Fibroblast of peridontal ligament (primary cell): ENCODE measurements around the gene MAP4K4.

Source experiments
- DNase-seq: peaks from one replicate; pipeline ENCODE4 v3.0.0-alpha.2; 2010; ENCODE audit errors: extremely low read depth

Gene MAP4K4

DNA sequence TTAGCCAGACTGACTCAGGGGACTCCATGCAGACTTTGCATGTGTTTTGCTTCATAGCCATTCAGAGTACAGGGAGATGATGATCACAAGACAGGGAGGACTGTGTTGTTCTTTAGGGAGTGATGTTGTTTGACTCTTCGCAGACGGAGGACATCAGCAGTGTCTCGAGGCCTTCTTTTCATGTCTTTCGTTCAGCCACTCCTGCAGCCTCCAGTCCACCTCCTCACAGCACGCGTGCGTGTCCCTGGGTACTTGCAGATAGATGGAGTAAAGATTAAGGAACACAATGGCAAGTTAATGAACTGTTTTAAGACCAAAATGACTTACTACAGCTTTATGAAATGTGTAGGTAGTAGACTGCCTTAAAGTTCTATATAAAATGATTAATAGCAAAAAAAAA lies 114.7 kb downstream of the MAP4K4 start:
- no peak for DNase-seq

DNA sequence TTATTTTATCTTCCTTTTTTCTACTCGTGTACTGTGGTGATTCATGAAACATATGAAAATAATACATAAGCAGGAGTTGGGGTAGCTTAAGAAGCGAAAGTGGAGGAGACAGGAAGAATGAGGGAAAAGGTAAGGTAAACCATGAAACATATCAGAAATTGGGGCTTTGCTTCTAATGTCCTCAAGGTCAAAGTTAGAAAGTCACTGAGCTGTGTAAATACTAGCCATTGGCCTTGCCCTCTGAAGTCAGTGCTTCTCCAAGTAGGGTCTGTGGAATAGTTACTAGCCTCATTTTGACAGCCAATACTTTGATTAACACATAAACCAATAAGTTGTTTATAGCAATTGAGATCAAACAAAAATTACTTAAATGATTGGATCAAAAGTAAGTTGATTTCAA lies 117.2 kb downstream of the MAP4K4 start:
- no peak for DNase-seq

DNA sequence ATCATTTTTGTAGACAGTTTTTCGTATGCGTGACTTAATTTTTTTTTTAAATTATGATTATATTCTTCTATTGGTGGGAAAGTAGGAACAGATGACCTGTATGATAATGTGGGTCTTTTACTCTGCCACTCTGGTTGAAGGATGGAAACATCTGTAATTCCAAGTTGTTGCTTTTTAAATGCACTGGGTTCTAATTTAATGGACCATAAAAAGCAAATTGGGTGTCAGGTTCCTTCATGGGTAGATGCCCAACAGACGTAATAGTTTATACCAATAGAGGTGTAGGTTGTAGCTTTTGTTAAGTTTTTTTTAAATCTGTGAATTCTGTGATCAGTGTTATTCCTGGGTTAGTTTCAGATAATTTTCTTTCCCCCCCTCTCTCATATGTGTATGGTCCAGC lies 117.6 kb downstream of the MAP4K4 start:
- no peak for DNase-seq

DNA sequence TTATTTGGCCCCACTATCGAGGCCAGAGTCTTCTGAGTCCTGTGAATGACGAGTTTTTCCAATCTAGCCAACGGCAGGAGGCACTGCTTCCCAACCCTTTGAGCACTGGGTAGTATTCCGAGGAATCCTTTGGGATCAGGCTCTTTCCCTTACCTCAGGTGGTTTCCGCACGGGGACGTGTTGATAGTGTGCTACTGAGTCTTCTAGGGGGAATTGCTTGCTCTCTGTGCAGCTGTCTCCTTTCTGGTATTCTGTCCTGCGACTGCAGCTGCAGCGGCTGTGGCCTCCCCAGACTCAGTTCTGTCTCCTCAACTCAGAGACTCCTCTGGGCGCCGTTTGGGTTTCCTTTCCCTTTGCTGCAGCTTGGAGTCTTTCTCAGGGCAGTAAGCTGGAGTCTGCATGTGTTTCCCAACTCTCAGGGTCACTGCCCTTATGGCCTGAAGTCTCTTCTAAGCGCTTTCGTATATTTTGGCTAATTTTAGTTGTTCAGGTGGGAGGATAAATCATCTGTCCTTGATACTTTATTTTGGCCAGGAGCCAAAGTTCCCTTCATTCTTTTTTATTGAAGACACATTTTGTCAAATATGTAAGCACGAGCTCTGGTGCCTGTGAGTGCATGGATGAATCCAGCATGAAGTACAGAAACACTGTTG lies 118.4 kb downstream of the MAP4K4 start:
- no peak for DNase-seq

DNA sequence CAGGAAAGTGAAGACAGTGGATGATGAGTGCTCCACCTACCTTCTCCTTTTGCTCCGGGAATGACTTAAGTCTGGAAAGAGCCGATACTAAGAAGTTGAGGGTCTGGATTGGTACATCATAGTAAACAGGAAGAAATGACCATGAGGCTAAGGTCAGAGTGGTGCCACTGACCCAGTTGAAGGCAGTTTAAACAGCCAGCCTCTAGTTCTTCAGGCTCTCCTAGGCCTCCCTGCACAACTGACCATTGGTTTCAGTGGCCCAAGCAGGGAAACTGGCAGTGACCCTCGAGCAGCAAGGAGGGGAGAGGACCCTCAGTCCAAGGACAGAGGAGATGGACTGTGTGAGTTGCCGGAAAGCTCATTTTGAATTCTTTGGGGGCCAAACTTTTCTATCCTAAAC lies 119.1 kb downstream of the MAP4K4 start:
- DNase-seq: no peak

DNA sequence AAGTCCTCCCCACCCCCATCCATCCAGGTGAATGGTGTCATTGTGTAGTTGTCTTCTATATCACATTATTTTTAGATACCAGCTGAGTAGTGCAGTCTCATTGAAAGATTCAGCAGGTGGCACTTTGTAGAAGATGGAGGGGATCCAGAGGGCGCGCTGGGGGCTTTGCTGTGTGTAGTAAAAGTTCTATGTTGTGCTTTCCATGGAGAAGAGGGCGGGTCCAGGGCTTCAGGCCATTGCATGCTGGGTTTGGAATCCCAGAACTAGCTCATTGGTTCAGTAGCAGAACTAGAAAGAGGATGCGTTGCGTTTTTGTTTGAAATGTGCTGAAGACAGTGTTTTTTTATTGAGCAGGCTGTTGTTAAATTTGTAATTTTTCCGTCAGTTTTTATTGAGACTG lies 120.0 kb downstream of the MAP4K4 start:
- DNase-seq: no peak

DNA sequence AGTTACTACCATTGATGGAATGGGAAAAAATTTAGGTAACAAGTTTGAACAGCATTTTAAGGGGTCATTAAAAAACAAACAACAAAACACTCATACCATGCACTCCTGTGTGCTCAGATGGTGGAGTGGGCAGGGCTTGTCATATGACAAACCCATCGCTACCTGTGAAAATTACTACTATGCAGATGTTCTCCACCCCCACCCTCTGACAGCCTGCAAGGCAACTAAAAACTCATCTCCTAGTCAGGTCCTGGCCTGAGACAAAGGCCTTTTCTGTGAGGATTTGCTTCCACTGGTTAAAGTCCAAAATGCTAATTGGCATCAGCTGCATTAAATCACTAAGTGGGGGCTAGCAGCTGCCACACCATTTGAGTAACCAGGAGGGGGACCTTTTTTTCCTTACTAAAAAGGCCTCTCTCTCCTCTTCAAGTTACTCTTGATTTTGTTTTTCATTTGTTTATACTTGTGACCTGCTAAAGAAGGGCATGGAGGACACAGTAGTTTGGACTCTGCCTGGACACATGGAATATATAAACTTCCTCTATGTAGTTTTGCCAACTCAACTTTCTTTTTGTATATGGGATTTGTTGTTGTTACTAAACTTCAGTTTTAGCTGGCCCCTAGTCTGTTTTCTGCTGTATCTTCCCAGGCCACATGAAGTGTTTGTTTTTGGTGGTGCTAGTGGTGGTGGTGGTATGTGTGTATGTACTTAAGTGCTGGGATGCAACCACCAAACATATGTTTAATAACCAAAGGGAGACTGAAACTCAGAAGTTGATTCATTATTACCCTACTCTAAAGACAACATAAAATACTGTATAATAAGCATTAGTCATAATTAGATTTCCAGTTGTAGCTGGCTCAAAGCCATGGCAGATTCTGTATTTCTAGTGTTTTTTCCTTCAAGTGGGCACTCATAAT lies 121.3 kb downstream of the MAP4K4 start:
- peak; percentile 74 for DNase-seq

DNA sequence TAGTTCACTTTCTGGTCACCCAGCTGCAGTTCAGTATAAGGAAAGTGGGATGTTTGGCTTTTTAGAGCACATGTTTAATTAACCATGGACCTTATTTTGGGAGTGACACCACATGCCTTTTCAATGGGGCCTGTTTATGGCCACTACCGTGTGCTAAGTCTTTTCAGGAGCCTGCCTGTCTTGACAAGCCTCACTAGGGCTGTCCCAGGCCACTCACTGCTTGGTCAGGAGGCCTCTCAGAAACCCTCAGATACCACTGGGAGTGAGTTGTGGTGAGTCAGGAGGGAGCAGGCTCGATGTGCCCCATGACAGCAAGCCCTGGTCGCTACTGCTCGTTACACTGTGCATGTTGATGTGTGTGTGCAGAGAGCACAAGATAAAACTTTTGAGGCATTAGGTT lies 123.0 kb downstream of the MAP4K4 start:
- peak; percentile 59 for DNase-seq

DNA sequence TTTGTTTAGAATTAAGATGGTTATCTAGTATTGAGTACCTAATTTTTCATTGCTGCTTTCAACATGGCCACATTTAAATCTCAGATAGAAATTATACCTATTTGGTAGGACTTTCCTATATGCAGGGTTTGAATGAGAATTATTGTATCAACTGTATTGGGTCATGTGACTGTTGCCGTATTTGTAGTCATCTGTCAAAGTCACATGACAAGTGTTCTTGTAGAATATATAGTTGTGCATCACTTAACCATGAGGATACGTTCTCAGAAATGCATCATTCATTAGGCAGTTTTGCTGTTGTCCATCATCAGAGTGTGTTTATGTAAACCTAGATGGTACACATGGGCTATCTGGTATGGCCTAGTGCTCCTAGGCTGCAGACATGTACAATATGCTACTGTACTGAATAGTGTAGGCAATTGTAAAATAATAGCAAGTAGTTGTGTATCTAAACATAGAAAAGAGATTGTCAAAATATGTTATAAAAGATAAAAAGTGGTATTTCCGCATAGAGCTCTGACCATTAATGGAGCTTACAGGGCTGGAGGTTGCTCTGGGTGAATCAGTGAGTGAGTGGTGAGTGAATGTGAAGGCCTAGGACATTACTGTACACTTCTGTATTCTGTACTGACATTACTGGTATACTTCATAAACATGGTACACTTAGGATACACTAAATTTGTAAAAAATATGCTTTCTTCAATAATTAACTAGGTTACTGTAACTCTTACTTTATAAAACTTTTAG lies 123.7 kb downstream of the MAP4K4 start:
- DNase-seq: no peak

DNA sequence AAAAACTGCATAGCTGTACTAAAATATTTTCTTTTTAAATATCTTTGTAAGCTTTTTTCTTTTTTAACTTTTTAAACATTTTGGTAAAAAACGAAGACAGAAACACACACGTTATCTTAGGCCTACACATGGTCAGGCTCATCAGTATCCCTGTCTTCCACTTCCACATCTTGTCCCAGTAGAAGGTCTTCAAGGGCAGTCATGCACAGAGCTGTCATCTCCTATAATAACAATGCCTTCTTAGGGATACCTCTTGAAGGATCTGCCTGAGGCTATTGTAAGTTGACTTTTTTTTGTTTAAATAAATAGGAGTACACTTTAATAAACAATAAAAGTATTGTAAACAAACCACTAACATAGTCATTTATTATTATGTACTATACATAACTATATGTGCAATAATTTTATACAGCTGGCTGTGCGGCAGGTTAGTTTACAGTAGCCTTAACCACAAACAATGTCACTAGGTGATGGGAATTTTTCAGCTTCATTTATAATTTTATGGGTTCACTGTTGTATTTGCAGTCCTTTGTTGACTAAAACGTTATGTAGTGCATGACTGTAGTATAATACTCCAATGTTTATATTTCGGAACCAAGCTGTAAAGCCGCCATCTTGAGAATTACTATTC lies 124.4 kb downstream of the MAP4K4 start:
- DNase-seq: no peak

DNA sequence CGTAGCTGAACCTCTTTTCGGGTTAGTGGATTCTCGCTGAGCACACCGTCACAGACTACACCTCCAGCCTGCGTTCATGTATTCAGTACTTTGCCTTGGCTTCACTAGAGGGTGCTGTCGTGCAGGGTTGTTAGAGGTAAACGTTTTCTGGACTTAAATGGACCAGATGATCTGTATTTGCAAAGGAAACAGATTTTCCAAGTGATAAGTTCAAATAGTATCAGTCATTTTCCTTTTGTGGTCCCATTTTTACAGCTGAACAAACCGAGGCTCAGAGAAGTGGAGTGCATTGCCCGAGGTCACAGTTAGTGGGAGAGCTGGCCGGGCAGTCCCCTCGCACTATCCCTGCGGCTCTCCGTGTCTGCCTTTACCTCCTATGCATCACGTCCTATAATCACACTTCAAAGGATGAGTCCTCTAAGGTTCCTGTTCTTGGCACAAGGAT lies 125.9 kb downstream of the MAP4K4 start:
- DNase-seq: peak; percentile 87

DNA sequence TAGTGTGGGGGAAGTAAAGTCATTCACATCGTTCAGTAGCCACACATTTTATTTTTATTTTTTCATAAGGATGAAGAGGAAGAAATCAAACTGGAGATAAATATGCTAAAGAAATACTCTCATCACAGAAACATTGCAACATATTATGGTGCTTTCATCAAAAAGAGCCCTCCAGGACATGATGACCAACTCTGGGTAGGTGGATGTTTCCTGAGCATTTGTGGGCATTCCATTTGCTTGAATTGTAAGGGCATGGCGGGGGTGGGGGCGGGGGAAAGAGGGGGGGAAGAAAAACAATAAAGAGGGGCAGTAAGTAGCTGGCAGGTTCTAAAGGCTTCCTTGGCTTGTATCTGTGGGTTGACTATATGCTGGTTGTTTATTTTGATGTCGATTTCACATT lies 126.4 kb downstream of the MAP4K4 start:
- DNase-seq: no peak

DNA sequence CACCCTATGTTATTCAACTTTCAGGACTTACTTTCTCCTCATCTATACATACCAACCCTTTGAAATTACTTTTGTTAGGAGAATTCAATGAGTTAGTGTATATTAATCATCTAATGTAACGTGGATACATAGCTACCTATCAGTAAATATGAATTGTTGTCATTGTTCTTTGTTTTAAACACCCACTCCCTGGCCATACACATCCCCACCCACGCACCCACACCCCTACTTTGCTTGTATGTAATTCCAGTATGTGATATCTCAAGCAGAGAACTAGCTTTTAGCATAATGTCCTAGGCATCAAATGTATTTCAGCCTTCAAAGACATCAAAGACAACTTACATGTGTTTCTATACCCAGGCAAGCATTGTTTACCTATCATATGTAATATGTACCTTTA lies 129.2 kb downstream of the MAP4K4 start:
- DNase-seq: no peak

DNA sequence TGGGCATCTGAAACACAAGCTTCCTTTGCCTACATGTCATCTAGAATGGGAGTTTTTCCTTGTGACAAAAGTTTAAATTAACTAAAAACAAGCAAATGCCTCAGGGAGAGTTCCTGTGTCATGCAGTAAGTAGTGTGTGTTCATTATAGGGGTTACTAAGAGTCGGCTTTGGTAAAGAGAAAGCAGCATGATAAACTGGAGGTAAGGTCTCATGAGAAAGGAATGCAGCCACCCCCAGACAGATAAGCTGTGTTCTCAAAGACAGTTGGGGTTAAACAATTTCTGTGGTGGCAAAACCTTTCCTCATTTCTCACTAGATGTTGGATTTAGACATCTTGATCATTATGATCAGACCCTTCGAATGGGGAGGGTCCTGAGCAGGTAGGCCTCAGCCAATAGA lies 129.7 kb downstream of the MAP4K4 start:
- DNase-seq: peak; percentile 78

DNA sequence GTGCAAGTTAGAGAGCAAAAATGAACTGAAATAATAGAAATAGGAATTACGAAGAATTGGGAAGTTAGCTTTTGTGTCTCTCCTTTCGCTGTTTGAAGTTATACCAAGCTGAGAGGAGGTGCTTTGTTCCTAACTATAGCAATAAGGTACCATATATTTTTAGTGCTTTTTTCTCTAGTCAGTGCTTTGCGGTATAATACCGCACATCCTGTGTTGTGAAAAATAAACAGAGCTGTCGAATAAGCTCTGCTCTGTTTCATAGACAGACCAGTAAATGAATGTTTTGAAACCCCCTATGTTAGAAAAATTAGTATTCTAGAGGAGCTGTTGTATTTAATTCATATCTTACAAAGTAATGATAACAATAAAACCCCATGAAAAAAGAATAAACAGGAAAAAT lies 130.8 kb downstream of the MAP4K4 start:
- no peak for DNase-seq

DNA sequence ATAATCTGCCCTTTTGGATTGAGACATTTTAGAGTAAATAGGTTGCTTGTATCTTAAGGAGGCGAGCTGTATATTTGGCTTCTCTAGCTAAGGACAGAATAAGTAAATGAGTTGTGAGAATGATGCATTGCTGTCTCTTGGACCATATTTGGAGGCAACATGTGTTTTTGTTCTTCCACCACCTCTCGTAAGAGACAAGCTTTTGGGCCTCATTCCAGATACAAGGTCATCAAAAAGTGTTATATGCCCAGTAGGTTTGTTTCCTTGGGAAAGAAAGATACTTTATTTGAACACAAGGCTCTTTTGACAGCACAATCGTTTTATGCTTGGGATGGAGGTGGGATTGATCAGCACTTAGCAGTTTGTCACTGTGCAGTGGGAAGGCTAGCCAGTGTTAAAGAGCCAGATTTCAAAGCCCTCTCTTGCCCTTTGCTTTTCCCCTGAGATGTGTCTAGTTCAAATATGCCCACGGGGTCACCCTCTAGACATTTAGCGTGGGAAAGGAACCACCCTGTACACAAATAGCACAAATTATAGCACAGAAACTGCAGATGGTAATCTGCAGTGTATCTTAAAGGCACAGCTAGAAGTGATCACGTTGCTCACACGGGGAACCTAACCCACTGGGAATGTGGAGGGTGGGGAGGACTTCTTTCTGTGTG lies 131.3 kb downstream of the MAP4K4 start:
- peak; percentile 72 for DNase-seq

DNA sequence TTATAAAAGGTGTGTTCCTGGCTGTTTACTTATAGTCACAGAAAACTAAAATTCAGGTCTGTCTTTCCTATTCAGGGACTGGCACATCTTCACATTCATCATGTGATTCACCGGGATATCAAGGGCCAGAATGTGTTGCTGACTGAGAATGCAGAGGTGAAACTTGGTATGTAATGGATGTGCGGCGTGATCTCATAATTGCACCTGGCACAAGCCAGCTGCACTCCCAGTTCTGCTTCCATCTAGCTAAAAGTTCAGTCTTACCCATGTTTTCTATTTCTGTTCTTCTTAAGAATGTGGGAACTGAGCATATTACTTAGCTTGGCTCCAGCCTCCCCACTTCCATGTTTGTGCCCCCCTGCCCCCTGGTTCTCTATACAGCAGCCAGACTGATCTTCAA lies 131.9 kb downstream of the MAP4K4 start:
- no peak for DNase-seq

DNA sequence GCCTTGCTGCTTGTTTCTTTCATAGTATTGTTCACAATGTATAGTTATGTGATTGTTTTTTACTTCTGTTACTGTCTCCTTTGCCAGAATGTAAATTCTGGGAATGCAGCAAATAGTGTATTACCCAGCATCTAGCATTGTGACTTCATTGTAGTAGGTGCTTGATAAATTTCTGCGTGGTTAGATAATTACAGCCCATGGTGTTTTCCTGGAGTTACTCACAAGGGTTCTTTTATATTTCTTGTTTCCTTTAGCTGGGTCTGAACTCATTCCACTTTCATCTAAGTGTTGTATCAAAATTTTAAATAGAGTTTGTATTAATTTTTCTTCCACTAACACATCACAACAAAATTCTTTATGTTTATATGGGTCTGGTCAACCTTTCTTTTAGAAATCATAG lies 132.6 kb downstream of the MAP4K4 start:
- no peak for DNase-seq

DNA sequence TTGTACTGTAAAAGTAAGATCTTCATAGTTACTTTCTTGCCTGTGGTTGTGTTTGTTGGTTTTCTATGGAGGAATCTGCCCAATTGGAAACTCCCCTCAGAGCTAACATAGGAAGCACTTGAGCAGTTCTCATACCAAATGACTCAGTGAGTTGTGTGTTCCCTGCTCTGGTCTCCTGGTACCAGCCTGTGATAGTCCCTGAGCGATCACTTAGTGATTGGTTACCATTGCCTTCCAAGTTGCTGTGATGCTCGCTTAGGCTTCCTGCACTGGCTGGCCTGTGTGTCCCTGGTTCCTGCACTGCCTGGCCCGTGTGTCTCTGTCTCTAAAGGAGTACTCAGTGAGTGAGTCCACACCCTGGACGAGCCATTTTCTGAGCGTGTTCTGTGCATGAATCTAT lies 133.0 kb downstream of the MAP4K4 start:
- DNase-seq: peak; percentile 63

DNA sequence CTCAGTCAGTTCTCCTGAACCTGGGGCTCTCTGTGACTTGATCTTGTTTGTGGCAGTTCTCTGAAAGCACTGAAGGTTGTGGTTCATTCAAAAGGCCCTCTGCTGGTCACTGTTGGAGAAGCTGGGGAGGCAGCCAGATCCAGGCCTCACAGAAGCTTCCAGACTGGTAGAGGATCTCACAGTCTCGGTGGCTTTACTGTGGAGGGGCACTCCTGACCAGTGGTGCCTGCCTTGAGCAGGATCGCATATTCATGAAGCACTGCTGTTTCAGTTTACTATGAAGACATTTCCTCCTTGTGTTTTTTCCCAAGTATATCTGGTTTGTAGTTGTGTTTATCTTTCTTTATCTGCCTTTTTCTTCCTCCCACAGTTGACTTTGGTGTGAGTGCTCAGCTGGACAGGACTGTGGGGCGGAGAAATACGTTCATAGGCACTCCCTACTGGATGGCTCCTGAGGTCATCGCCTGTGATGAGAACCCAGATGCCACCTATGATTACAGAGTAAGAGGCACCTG lies 133.9 kb downstream of the MAP4K4 start:
- DNase-seq: peak; percentile 79

DNA sequence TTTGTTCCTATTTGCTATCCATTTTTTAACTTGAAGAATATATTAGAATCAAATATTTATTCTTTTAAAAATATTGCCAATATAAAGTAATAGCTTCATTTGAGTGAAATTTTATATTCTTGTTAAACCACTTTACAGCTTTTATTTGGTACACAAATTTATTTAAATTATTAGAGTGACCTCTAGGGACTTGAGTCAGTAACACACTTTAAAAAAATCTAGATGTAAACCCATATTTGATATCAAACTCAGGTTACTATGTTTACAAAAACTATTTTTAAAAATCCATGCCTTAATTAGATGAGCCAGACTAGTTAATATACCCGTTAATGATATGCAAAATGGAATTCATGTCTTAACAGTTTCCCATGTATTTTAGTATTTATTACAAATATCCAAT lies 134.6 kb downstream of the MAP4K4 start:
- no peak for DNase-seq
